ENCODE measurements around the gene DIDO1.
"Not testable (repeated sequence)": the region's sequence is repeated elsewhere in the genome, so short reads cannot be mapped to it uniquely, and the experiment has no call there.

The DIDO1 gene

DNA sequence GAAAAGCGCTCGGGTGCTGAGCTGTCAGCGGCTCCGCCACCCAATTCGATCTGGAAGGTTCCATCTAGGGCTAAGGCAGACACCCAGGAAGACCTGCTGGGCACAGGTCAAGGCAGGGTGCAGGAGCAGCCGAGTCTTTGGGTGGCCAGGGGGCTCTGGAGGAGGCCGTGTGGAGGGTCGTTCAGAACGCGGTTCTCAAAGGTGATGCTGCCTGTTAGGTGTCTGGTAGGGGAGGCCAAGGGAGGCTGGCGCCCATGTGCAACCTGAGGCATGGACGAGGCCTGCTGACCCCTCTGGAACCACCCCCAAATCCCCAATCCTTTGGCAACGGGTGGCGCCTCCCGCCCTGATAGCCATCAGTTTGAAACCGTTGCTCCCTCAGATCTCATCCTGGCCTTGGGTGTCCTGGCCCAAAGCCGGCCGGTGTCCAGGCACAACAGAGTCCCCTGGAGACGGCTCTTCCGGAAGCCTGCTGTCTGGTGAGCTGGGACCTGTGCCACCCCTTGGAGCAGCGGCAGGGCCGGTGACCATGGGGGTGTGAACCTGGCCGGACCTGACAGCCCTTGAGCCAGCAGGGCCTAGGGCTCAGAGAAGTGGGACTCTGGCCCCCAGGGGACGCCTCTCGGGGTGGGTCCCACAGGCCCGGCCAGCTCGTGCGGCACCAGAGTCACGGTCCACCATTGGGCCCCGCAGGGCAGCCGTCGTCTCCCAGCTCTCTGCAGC, 36.7 kb upstream of the DIDO1 start:
- DNase-seq (ENCODE audit: low spot score): no peak

DNA sequence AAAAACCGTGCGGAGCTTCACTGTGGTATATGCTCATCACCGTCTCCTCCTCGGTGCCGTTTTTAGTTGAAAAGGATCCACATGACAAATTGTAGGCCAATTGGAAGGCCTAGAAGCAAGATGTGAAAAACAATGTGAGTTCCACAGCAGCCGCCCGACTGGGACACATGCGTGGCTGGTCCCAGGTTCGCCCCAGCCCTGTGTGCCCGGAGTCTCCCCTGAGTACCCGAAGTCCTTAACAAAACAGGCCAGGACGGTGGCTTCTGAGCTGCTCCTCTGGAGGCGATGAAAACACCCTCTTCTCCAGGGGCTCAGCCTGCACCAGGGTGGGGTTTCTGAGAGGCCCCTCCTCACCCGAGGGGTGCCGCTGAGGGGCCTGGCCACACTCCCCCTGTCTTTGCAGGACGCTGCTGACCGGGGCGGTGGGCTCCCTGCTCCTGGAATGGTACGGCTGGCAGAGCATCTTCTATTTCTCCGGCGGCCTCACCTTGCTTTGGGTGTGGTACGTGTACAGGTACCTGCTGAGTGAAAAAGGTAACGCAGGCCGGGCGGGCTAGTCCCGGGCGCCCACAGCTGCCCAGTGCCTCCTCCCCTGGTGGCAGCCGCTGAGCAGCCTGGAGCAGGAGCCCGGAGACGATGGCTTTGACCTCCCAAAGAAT, 36.0 kb upstream of the DIDO1 start:
- no peak for DNase-seq (ENCODE audit: low spot score)

DNA sequence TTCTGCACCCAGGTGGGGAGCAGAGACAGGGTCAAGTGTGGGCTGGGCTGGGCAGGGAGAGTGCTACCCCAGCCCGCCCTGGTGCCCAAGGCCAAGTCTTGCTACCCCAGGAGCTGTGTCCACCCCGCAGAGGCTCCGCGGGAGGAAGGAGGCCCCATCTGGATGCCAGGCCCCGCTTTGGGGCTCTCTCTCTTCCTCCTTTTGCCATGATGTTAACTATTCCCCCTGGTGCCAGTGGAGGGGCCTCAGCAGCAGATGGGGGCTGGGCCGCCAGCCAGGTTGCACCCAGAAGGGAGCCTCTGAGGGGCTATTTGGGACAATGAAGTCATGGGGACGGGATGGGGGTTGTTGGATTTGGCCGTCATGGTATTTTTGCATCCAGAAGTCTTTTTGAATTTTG, 35.5 kb upstream of the DIDO1 start:
- no peak for DNase-seq (ENCODE audit: low spot score)

DNA sequence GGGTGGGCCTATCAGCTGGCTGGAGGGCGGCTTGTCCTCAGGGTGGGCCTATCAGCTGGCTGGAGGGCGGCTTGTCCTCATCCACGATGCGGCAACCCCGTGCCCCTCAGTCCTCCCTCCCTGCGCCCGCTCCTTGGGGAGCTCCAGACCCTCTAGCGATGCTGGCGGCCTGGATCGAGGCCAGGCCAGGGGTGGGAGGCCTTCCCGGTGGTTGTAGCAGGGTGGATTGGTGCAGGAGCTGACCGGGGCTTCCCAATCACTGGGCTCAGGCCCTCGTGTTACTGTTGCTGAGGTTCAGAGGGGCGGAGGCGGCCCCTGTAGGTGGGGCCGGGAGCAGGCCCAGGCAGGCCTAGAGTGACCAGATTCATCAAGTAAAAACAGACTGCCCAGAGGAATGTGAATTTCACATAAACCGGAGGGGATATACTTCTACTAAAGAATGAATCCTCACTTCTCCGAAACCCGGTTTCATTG, 35.0 kb upstream of the DIDO1 start:
- DNase-seq (ENCODE audit: low spot score): no peak

DNA sequence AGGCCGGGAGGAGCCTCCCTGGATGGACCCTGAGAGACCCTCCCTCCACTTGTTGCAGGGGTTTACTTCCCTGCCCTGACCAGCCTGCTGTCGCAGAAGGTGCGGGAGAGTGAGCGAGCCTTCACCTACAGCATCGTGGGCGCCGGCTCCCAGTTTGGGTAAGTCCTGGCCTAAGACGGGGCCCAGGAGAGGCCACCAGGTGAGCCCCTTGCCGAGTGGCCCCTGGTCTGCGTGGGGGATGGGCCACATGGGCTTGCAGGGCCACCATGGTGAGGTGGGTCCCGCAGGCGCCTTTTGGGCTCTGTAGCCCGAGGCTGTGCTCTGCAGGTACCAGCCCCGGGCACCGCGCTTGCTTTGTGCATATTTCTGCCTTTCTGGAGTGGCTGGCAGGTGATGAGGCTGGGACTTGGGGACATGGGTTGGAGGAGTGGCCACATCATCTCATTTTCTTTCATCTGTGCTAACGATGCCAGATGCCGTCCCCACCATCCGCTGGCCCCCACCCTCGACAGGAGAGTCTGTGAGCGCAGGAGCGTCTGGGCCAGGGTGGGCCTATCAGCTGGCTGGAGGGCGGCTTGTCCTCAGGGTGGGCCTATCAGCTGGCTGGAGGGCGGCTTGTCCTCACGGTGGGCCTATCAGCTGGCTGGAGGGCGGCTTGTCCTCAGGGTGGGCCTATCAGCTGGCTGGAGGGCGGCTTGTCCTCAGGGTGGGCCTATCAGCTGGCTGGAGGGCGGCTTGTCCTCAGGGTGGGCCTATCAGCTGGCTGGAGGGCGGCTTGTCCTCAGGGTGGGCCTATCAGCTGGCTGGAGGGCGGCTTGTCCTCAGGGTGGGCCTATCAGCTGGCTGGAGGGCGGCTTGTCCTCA, 34.4 kb upstream of the DIDO1 start:
- DNase-seq (ENCODE audit: low spot score): not testable (repeated sequence)

DNA sequence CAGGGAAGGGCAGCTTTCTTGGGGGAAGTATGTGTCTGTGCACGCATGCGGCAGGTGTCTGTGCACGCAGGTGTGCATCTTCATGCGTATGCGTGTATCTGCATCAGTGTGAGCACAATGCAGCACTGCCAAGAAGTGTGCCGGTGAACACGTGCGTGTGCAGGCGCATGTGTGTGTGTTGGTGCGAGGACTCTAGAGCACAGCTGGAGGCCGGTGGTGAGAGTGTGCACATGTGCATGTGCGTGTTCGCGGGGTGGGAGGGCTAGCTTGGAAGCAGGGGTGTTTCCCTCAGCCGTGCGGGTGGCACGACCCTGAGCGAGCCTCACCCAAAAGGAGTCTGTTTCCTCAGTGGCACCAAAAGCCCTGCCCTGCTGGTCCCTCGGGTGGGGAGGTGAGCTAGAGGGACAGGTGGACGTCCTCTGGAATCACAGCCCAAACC, 33.7 kb upstream of the DIDO1 start:
- no peak for DNase-seq (ENCODE audit: low spot score)

DNA sequence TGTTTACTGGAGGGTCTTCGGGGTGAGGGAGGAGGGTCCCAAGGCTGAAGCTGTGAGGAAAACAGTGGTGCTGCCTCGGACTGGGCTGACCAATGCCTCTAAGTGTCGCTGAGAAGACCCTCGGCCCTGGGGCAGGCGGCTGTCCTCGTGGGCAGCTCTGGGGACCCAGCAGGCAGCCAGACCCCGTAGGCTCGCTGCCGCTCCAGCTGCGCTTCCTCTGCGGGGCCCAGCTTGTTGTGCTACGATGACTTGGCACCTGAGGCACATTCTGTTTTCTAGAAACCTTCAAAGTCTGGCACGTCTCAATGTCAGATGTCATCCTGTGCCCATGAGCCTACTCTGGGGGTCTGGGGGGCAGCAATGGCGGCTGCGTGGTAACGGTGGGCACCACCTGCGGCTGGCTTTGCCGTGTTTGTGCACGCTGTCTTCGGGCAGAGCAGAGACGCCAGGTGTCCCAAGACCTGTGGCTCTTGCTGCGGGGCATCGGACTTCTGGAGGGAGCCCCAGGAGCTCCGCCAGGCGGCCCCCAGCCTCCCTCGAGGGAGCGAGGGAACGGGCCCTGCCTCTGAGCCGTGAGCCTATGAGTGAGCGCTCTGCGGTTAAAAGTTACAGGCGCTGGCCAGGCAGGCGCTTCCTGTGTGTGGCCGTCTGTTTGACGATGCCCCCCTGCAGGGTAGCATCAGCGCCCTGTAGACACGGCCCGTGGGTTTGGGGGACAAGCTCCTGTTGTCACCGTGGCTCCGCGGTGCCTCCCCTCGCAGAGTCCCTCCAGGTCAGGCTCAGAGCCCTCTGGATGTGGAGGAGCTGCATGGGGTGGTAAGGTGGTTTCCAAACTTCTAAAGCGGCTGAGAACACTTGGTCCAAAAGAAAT, 33.0 kb upstream of the DIDO1 start:
- DNase-seq (ENCODE audit: low spot score): no peak

DNA sequence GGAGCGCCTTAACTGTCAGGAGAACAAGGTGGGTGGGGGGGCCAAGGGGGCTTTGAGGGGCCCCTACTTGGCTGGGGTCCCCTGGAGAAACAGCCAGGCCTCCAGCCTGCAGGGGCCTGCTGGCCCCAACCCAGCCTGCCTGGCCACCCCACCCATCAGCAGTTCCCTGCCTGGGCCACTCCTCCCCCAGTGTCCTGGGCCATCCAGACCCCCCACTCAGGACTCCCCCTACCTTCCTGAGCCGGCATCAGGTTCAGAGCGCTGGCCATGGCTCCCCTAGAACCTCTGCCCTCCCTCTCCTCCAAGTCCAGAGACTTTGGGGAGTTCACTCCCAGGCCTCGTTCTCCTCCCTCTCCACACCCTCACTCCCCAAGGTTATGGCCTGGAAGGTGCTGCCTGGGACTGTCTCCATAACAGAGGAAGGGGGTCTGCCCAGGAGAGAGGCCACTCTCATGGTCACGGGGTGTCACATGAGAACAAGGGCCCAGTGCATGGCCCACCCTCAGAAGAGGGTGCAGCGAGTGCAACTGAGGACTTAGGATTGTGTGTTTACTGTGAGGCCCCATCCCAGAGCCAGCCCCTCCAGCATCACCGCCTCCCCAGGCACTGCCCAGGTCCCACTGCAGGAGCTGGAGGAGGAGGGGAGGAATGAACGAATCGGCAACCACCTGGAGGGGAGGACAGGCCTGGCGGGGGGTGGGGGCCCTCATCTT, 32.2 kb upstream of the DIDO1 start:
- no peak for DNase-seq (ENCODE audit: low spot score)

DNA sequence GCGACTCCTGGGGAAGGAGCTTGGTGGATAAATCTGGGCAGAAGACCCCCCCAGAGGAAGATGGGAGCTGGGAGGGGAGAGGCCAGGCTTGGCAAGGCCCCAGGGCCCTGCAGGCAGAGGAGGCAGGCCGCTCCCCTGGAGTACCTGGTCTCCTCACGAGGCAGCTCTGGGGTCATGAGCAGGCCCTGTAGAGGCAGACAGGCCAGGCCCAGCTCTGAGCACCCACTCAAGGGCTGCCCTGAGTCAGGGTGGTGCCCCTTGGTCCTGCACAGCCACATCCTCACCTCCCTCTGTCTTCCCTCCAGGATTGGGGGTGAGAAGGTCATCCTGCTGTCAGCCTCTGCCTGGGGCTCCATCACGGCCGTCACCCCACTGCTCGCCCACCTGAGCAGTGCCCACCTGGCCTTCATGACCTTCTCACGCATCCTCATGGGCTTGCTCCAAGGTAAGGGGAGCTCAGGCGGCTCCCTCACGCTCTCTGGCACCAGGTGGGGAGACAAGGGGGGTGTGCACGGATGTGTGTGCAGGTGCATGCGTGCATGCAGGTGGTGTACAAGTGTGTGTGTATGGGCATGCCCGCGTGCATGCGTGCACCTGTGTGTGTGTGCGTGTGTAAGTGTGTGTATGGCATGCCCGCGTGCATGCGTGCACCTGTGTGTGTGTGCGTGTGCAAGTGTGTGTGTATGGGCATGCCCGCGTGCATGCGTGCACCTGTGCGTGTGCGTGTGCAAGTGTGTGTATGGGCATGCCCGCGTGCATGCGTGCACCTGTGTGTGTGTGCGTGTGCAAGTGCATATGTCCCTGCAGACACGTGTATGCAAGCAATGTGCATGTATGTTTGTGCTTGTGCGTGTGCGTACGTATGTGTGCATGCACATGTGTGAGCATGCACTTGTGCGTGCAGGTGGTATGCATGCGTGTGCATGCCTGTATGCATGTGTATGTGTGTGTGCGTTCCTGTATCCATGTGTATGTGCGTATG, 31.1 kb upstream of the DIDO1 start:
- no peak for DNase-seq (ENCODE audit: low spot score)

DNA sequence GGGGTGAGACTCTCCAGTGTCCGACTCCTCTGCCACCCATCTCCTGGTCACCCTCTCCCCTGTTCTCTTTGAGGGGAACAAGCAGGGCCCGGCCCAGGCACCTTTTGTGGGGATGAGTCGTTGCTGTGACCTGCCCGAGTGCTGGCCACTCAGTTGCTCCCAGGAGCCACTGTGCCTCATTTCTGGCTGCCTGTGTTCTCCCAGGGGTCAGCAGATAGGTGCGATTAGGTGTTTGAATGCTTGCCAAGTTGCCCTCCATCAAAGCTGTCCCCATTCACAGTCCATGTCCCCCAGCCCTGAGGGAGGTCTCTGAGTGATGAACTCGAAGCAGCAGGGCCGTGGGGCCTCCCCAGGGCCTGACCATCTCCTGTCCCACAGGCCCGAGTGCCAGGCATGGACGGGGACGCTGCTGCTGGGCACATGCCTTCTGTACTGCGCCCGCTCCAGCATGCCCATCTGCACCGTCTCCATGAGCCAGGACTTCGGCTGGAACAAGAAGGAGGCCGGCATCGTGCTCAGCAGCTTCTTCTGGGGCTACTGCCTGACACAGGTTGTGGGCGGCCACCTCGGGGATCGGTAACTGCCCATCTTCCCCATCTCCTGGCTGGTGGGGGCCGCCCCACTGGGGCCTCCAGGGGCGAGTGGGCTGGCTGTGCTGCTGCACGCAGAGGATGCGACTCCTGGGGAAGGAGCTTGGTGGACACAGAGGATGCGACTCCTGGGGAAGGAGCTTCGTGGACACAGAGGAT, 30.3 kb upstream of the DIDO1 start:
- no peak for DNase-seq (ENCODE audit: low spot score)

DNA sequence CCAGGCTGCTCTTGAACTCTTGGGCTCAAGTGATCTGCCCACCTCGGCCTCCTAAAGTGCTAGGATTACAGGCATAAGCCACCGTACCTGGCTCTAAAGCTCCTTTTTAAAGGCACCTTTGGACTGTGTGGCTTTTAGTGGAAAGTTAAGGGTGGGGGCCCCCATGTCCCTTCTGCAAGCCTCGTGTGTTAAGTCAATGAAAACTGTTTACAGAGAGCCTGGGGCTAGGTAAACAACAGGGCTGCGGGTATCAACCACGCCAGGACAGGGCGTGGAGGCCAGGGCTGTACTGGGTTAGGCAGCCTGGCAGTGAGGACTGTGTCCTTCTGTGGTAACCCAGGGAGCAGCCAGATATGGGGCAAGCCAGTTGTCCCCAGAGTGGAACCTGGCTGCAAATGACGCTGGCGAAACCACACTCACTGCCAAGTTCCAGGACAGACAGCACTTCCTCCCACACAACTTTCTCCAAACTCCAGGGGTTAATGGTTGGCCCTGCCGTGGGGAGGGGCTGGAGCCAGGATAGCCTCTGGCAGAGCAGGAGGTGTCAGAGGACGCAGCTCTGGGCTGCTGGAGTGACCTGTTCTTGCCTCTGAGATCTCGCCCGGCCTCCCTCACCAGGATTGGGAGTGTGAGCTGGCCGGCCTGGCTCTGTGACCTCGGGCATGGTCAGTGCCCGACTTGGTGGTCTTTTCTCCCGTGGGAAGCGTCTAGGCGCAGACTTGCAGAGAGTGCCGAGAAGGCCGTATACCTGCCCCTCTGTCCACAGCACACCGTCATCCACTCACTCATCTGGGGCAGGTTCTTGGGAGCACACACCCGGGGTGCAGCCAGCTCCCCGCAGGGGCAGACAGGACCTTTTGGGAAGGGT, 29.4 kb upstream of the DIDO1 start:
- DNase-seq (ENCODE audit: low spot score): no peak

DNA sequence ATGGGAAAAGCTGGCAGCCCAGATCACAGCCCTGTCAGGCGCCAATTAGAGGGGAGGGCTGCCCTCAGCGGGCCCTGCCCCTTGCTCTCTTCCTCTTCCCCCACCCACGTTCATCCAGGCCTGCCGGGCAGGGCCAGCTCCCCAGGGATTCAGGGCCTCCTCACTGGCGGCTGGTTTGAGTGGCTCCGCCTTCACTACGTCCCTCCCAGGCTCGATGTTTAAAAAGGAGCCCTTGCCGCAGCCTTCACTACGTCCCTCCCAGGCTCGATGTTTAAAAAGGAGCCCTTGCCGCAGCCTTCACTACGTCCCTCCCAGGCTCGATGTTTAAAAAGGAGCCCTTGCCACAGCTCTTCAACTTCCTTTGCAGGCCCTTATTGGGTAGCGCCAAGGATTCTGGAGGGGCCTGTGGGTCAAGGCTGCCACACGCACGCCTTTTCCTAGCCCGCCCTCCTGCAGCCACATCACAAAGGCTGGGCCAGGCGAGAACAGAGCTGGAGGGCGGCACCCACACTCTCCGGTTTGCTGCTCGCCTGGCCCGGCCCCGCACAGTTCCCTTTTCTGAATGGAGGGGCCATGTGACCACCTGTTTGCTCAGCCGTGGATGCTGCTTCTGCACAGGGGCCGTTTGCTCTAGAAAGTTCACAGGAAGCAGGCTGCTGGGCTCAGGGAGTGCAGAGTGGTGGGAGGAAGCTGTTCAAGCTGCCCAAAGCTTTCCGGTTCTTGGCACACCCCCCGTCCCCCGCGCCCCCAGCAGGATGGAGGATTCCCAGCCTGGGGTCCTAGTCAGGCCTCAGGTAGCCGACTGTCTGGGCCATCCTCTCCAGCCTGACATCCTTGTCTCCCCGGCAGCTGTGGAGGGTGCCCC, 27.8 kb upstream of the DIDO1 start:
- no peak for DNase-seq (ENCODE audit: low spot score)

DNA sequence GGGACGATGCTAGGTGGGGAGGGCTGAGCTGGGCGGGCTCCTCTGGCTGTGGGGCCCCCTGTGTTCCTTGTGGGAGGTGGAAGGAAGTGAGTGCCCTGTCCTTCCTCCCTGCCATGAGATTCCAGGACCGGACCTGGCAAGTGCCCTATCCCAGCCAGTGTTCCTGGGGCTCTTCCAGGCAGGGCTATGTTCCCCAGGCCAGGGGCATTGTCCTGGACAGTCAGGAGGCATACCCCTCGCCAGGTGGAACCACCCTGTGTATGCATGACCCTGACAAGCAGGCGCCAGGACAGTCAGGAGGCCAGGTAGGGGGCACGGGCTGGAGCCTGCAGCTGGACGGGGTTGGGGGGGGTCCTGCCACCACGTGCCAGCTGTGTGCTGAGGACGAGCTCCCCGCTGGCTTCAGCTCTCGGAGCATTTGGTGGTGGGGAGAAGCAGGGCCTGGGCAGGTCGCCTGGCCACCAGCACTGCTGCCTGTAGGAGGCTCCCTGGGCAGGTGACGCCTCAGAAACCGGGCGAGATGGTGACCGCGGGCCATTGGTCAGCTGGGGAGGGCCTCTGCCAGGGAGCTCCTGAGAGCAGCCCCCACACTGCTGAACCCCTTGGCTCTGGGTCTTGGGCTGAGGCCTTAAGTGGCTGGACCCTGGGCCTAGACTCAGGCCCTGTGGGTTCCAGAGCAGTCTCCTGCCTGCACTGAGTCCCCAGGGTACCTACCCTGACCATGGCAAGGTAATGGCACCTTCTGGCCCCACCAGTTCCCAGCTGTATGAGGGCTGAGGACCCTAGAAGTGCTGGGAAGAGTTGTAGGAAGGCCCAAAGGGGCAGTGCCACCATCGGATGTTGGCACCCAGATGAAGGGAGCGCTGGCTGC, 26.9 kb upstream of the DIDO1 start:
- DNase-seq (ENCODE audit: low spot score): no peak

DNA sequence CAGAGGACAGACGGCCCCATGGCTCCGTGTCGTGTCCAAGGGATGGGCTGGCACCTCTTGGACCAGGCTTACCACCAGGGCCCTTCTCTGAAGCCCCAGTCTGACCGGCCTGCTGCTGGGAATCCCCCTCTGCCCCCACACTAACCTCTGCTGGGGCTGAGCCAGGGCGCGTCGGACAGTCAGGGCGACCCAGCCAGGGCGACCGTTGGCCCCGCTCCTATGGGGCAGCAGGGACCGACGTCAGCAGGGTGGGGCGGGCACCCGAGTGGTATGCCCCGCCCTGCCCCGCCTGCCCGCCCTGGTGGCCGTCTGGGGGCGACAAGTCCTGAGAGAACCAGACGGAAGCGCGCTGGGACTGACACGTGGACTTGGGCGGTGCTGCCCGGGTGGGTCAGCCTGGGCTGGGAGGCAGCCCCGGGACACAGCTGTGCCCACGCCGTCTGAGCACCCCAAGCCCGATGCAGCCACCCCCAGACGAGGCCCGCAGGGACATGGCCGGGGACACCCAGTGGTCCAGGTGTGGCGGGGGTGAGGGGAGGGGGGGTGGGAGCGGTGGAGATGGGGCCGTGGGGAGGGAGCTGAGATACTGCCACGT, 26.2 kb upstream of the DIDO1 start, which contains the start of gene SLC17A9:
TSS of gene SLC17A9 (plus strand) at position 337 of the 595 bp plus-strand sequence. CDS start at position 459, 122 bp downstream.
- DNase-seq (ENCODE audit: low spot score): peak; percentile 72

DNA sequence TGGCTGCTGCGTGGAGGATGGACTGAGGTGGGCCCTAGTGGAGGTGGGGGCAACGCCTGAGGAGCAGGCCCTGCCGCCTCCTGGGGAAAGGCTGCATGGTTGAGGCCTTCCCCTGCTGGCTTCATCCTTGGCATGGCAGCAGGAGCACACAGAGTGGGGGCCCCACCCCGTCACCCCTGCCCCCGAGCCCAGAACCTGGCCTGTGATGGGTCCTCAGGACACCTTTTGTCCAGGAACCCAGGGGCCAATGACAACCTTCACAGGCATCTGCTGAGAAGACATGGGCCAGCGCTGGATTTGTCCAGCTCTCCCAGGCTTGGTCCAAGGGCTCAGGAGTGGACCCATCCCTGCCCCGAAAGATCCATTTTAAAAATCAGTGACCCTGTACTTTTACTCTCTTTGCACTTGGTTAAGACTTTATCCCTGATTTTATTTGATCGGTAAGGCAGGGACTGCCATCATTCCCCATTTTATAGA, 25.6 kb upstream of the DIDO1 start:
- DNase-seq (ENCODE audit: low spot score): no peak

All from hematopoietic multipotent progenitor cell treated with erythropoietin and hydrocortisone succinate and interleukin-3 and kit ligand, for 15 days (in vitro differentiated cells).